ENCODE results near the gene RBM22.
"Not testable (repeated sequence)": the region's sequence is repeated elsewhere in the genome, so short reads cannot be mapped to it uniquely, and the experiment has no call there.

RBM22 gene

DNA sequence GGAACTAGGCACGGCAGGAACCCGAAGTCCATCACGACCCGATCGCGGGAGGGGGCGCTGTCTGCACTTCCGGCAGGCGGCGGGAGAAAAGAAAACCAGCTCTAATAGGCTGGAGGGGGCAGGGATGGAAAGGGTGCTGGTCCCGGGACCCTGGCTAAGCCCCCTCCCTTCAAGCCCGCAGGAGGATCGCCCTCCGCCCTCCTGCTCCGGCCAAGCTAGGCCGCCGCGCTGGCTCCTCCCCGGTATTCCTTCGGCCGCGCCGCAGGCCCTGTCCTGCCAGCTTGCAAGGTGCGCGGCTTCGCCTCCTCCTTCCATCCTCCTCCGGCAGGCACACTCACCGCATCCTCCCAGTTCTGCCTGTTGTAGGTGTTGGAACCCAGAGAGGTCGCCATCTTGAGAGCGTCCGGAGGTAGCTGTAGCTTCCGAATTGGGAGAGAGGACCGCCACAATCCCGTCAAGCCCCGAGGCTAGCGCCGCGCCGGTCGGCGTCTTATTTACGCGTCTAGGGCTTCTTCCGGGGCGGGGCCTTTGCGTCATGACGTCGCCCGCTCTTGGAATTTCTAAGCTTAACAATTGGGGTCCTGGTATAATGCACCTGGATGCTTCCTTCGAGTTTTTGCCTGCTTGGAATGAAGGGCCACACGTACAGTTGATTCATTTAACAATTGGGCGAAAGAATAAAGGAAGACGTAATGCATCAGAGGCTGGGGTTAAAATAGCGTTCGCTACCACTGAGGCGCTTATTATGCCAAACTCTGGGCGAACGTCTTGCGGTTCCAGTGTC lies at the start of gene RBM22:
Gene RBM22, minus strand, starts transcription at position 469 of the 784 bp plus-strand sequence. Its CDS starts 77 bp downstream, at position 392.
- DNase-seq, result peak; percentile 57

DNA sequence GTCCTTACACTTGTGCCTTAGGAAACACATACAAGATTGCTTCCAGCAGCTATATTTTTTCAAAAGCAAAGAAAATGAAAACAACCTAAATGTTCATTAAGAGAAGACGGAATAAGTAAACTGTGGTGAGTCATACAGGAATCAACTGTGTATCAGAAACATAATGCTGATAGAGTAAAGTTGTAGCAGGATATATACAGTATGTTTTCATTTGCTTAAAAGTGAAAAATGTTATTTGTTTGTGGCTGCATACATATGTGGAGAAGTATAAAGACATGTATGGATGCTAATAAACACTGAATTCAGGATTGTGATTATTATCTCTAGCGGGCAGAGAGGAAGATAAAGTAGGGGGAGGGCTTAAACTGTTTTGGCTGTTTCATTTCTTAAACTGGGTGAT lies 49.6 kb upstream of the RBM22 start:
- DNase-seq, result no peak

DNA sequence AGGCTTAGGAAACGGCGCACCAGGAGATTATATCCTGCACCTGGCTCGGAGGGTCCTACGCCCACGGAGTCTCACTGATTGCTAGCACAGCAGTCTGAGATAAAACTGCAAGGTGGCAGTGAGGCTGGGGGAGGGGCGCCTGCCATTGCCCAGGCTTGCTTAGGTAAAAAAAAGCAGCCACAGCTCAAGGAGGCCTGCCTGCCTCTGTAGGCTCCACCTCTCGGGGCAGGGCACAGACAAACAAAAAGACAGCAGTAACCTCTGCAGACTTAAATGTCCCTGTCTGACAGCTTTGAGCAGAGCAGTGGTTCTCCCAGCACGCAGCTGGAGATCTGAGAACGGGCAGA lies 42.3 kb upstream of the RBM22 start:
- DNase-seq, result not testable (repeated sequence)

- DNase-seq, result not testable (repeated sequence)
Observed at GRCh38 chr5:150742455-150743141, 41.7 kb upstream of the RBM22 start.

DNA sequence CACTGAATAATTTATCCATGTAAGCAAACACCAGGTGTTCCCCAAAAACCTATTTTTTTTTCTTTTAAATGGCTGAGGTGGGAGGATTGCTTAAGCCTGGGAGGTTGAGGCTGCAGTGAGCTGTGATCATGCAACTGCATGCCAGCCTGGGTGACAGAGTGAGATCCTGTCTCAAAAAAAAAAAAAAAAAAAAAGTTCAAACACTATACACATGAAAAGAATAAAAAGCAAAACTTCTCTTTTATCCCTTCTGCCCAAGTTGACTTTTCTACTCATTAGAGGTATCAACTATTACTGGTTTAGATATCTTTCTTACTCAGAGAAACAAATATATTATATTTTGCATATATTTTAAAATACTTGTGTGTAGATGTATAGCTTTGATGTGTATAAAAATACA lies 40.1 kb upstream of the RBM22 start:
- DNase-seq, result no peak

GRCh38 chr5:150738862-150739261 lies 38.0 kb upstream of the RBM22 start:
- no peak for DNase-seq

GRCh38 chr5:150734579-150735384 lies 33.9 kb upstream of the RBM22 start:
- no peak for DNase-seq

- no peak for DNase-seq
Observed at GRCh38 chr5:150731669-150732242, 30.9 kb upstream of the RBM22 start.

GRCh38 chr5:150729859-150730258 lies 29.0 kb upstream of the RBM22 start:
- no peak for DNase-seq

DNA sequence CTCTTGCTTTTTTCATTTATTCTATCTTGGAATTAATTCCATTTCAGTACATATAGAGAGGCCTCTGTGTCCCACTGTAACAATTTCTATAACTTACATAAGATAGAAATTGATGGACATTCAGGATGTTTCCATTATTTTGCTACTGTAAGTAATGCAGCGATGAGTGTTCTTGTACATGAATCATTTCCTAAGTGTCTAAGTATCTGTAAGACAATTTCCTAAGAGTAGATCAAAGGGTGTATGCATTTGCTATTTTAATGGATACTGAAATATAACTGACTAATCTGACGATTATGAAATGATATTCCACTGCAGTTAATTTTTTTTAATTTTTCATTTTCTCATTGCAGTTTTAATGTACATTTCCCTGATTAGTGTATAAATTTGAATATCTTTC lies 23.0 kb upstream of the RBM22 start:
- no peak for DNase-seq

DNA sequence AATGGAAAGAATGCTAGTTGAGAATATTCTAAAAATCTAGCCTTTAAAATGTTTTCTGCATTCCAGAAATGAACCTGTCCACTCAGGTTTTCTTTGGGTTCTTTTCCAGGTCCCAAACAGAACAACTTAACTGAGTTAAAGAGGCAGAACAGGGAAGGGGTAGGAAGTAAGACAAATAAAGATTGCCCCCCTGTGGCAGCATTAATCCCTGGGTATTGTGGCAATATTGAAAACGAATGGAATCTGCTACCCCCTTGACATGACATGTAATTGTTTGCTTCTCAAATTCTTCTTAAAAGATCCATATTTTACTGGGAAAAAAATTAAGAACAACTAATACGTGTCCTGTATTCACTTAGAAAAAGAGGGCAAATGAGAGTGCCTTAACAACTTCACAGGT lies 9.3 kb upstream of the RBM22 start:
- no peak for DNase-seq

DNA sequence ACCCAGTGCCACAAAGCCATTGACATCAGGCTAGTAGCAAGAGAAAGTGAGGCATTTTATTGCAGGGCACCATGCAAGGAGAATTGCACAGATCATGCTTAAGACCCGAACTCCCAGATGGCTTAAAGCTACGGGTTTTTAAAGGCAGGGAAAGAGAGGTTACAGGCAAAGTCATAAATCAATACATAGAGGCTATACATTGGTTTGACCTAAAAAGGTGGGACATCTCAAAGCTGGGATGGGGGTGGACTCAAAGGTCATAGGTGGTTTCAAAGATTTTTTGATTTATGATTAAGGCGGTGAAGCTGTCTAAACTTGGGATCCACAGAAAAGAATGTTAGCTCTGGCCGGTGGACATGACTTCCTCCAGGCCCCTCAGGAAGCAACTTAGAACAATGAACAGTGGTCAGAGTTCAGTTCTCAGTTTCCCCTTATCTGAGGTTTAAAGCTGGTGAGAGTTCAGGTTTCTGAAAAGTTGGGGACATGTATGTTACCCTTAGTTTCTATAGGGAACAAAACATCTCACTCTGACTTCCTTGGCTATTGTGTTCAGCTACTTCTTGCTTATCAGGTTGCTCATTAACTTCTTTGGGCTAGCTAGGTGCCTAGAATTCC lies 6.0 kb upstream of the RBM22 start:
- DNase-seq, result no peak

DNA sequence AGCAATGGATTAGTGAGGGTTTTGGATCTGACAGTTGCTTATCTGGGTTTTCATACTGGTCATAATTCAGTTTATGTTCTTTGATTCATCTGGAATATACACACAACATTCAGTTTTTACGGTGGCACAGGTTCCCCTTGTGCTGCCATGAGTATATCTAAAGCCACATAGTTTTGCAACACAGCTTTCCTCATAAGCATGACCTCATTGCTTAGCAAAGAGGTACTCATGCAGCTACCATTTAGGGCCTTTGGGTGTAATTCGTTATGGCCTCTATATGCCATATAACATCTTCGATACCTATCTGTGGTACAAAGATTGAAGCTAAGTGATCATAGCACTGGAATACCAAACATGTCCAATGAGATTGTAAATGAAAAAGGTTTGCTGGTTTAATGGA lies 2.9 kb upstream of the RBM22 start:
- DNase-seq, result no peak

- DNase-seq, result no peak
Observed at GRCh38 chr5:150700246-150700593, 642 bp downstream of the RBM22 start.

DNA sequence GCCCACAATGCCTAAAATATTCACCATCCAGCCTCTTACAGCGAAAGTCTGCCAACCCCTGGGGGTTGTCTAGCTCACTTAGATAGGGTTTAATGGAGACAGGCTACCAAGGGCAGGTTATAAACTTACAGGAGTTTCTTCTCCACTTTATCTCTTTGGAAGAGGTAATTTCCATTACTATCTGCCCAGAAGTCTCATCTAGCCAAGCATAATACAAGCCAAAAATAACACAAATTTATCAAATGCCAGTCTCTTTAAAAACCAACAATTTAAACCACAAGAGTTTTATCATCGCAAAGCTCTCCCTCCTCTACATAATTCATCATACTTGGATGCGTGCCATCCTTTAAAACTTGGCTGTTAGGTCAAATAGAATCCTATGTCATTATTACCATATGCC lies 6.2 kb downstream of the RBM22 start:
- DNase-seq, result no peak

DNA sequence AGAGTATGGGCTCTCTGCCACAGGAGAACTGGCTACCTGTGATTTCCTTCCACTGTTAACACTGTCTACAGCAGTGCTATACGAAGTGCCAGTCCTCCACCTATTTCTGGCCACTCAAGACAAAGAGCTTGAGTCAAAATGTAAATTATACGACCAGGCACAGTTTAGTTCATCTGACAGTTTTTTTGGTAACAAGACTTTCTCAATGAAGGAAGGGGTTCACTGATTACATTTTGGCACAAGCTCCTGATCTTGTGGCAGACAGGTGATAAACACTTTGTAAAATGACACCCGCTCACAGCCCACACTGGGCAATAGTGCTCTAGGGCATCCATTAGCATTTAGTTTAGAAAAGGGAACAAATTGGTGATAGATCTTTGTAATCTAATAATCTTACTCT lies 8.6 kb downstream of the RBM22 start:
- no peak for DNase-seq

DNA sequence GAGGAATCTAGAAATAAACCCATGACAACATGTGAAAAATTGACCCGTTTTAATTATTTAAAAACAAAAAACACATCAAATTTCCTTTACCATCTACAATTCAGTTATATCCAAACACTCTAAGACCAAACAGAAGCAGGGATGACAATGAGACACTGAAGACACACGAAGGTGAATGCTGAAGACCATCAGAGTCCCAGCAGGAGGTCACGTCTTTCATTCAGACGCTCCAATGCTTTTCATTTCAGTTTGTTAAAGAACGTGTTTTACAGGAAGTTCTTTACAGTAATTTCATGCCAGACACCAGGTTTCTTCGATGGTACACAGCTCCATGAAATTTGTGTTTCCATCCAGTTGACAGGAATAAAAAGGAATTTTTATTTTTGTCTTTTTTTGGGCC lies 10.1 kb downstream of the RBM22 start:
- no peak for DNase-seq

- no peak for DNase-seq
Observed at GRCh38 chr5:150689120-150689519, 11.7 kb downstream of the RBM22 start.

DNA sequence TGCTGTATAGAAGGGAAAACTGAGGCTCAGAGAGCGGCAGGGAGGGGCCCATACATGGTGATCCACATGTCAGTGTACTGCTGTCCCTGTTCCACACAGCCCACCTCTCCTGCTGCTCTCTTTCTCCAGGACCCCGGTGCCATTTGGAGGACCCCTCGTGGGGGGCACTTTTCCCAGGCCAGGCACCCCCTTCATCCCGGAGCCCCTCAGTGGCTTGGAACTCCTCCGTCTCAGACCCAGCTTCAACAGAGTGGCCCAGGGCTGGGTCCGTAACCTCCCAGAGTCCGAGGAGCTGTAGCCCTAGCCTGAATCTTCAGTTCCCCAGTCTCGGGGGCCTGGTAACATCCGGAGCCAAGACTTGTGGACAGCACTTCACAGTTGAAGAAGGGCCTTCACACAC lies 24.3 kb downstream of the RBM22 start:
- DNase-seq, result no peak

DNA sequence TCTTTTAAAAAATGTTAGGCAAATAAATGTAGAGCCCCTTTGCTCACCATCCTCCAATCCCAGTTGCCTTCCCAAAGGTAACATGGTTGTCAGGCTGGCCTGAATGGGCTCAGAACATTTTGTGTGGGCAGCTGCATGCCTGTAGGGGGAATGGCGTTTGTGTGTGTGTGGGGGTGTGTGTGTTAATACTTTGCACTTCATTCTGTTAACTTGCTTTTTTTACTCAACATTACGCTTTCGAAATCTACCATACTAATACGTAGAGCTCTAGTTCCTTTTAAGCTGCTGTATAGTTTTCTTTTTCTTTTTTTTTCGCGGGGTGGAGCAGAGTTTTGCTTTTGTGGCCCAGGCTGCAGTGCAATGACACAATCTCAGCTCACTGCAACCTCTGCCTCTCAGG lies 25.8 kb downstream of the RBM22 start:
- DNase-seq, result no peak

DNA sequence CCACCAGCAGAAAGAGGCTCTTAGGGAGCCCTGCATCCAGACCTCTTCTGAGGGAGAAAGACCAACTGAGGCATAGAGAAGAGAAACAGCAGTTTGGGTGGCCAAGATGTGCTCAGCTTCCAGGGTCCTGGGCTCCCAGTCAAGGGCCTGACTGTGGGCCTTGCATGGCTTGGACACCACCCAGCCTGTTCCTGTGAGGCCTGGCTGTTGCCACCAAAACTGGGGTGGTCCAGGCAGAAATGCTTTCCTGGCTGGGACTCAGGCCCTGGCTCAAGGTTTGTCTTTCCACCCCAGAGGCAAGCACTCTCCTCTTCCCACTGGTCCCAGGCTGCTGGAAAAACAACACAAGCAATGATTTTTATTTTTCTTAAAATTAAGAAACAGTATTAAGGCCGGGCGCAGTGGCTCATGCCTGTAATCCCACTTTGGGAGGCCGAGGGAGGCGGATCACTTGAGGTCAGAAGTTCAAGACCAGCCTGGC lies 26.5 kb downstream of the RBM22 start:
- DNase-seq, result no peak

GRCh38 chr5:150672884-150673275 lies 28.0 kb downstream of the RBM22 start:
- DNase-seq, result no peak

All from NCI-H187 treated with DMSO at 0.1 percent for 48 hours (cell line).